Measurements from ENCODE around the gene LMO7.

The LMO7 gene

GRCh38 chr13:75635101-75635827 lies 866 bp upstream of the LMO7 start:
- TF ChIP-seq CTCF (IDR thresholded peaks at IDR 0.05): no peak
- Histone ChIP-seq H3K4me3 (peak overlapping the region; percentile 81), H3K27ac (peak overlapping the region; percentile 78 to 86)
- DNase-seq (ENCODE audit: low spot score): no peak

- H3K4me3 ChIP-seq: peak overlapping the region; percentile 81
- no peak for DNase-seq (ENCODE audit: low spot score)
- TF ChIP-seq CTCF (IDR thresholded peaks at IDR 0.05): no peak
- peak overlapping the region; percentile 78 to 86 for H3K27ac ChIP-seq
Observed at GRCh38 chr13:75636436-75637180, 478 bp downstream of the LMO7 start.

- H3K27ac ChIP-seq: peak overlapping the region in 1 of 2 donors; percentile 86
- TF ChIP-seq CTCF (IDR thresholded peaks at IDR 0.05): no peak
Observed at GRCh38 chr13:75637181-75637750, 1.1 kb downstream of the LMO7 start.

GRCh38 chr13:75639454-75639853 lies 3.3 kb downstream of the LMO7 start:
- no peak for TF ChIP-seq CTCF (IDR thresholded peaks at IDR 0.05)
- DNase-seq (ENCODE audit: low spot score): no peak
- H3K4me3 ChIP-seq: no peak overlapping the region
- H3K27ac ChIP-seq: no peak overlapping the region

More at GRCh38 chr13:75637181-75637750, 1.1 kb downstream of the LMO7 start:
- peak overlapping the region; percentile 81 for H3K4me3 ChIP-seq
- no peak for DNase-seq (ENCODE audit: low spot score)

- Histone ChIP-seq H3K27ac (no peak overlapping the region), H3K4me3 (no peak overlapping the region)
- TF ChIP-seq CTCF (IDR thresholded peaks at IDR 0.05): no peak
- DNase-seq (ENCODE audit: low spot score): no peak
Observed at GRCh38 chr13:75641026-75641425, 4.9 kb downstream of the LMO7 start.

GRCh38 chr13:75643182-75643581 lies 7.1 kb downstream of the LMO7 start:
- no peak overlapping the region for H3K4me3 ChIP-seq
- no peak overlapping the region for H3K27ac ChIP-seq
- TF ChIP-seq CTCF (IDR thresholded peaks at IDR 0.05): no peak
- no peak for DNase-seq (ENCODE audit: low spot score)

Data from coronary artery (tissue), 2 donors.